Cerebellar nuclear complex (tissue), 1 donor: Measurements from ENCODE around the gene RABL3.
A peak's percentile ranks its signal among the peaks of the same experiment; 100 is the strongest.
"Not testable (repeated sequence)": the region's sequence is repeated elsewhere in the genome, so short reads cannot be mapped to it uniquely, and the experiment has no call there.

ENCODE experiments used
- DNase-seq, 2 experiments: peaks; one replicate each; lab custom pipeline; 2025; lab: John Stamatoyannopoulos, UW

Gene RABL3

DNA sequence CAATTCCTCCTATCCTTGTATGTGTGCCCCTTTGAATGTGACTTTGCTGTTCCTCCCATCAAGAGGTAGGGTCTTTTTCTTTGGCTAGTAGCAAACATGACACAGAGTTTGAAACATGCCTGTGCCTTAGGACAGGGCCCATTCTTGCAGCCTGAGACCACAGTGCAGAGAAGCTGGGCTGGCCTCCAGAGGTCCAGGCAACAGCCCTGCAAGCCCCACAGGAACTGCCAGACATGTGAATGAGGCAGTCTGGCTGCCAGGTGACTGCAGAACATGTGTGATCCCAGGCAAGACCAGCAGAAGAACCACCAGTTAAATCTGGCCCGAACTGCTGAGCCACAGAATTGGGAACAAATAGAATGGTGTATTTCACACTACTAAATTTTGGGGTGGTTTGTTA, 59.1 kb downstream of the RABL3 start:
- peak in 1 of 2 experiments; percentile 47 for DNase-seq

DNA sequence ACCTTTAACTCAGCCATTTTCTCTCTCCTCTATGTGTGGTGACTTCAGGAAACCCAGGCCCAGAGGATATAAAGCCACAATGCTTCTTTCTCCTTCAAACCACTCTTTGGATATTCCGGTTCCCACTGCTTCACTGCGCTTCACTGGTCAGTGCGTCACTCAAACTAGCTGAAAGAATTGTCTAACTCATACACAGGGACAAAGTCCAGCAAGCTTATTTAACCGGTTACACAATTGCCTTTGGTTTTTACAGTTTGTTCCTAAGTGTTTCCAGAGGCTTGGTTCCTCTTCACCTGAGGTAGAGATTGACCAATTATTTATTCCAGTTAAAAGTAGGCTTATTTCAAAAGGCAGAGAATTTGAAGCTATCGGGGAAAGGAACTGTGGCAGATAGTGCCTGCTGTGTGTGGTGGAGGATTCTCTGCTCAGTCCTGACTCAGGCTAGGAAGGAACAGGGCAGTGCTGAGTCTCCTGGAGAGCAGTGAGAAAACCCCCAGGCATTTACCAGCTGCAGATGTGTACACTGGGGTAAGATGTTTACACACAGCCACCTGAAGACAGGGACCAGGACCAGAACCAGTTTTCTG, 60.1 kb downstream of the RABL3 start, which contains the start of gene HGD:
TSS of gene HGD (minus strand) at position 145 of the 587 bp plus-strand sequence. CDS start at position 17, 128 bp downstream.
- no peak for DNase-seq

- DNase-seq, result no peak
Observed at GRCh38 chr3:120681506-120682038, 60.7 kb downstream of the RABL3 start.

DNA sequence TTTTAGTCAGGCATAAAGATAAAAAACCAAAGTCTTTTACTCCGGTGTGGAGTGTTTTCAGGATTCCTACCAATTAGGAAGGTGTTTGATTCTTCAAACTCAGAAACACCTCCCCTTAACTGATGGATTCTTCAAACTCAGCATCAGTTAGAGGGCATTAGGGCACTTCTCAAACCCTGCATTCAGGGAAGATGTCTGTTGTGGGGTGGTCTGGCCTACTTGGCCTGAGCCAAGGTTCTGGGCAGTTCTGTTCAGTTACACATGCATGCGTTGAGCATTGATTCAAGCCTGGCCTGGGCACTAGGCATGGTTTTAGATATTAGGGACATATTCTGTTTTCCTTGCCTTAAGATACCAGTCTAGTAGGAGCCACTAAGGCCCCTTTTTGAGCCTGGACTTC, 61.3 kb downstream of the RABL3 start:
- DNase-seq, result no peak

GRCh38 chr3:120680193-120680894, 62.0 kb downstream of the RABL3 start:
- DNase-seq, result no peak

- peak in 1 of 2 experiments; percentile 58 for DNase-seq
Observed at GRCh38 chr3:120678984-120679383, 63.3 kb downstream of the RABL3 start.

- DNase-seq, result peak in 1 of 2 experiments; percentile 35
Observed at GRCh38 chr3:120678331-120678947, 63.9 kb downstream of the RABL3 start.

- not testable (repeated sequence) for DNase-seq
Observed at GRCh38 chr3:120677193-120677592, 65.1 kb downstream of the RABL3 start.

DNA sequence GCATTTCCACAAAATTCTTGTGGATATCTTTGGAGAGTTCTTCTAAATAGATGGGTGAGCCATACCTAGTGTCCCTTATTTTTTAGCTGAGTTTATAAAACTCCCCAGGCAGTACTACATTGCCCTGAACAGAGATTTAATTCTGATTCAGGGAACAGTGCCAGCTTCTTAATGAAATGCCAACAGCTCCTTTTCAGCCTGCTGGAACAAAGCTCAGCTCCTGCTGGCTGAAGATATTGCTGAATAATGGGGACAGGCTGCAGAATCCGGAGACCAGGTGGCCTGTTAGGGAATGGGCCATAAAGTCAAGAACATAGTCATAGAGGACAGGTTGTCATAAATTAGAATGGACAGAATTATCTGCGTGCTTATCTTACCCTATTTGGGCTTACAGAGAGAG, 69.2 kb downstream of the RABL3 start:
- DNase-seq, result peak; percentile 89 to 98

- DNase-seq, result no peak
Observed at GRCh38 chr3:120670576-120670975, 71.7 kb downstream of the RABL3 start.

GRCh38 chr3:120664926-120665325, 77.4 kb downstream of the RABL3 start:
- no peak for DNase-seq

- no peak for DNase-seq
Observed at GRCh38 chr3:120661945-120662344, 80.4 kb downstream of the RABL3 start.

DNA sequence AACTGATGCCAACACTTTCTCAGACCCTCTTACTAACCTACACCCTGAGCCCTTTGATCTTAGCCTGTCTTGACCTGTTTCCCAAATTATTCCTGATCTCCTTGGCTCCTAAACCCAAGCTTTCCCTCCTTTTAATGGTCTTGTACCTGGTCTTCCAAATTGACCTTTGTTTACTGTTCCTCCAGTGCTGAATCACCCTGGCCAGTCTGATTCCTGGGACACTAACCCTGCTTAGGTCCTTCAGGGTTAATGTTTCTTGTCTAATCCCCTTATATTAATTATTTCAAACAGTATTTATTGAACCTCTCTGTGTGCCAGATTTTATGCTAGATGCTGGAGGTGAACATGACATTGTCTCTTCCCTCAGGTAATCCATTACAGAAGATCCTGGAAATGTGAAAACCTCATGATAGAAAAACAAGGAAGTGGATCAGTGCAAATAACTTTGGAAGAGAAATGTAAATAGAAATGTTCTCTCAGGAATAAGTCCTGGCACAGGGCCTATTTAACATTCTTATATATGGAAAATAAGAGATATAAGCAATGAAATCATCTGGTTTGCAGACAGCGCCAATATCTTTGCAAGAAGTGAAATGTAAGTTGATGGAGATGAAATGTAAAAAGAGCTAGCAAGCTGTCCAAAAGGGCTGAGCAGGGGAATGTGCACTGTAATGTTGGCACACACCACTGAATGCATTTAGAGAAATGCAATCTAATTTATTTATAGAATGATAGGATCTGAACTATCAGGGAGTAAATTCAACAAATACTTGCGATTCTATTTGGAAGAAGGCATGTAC, 81.0 kb downstream of the RABL3 start:
- DNase-seq, result no peak

DNA sequence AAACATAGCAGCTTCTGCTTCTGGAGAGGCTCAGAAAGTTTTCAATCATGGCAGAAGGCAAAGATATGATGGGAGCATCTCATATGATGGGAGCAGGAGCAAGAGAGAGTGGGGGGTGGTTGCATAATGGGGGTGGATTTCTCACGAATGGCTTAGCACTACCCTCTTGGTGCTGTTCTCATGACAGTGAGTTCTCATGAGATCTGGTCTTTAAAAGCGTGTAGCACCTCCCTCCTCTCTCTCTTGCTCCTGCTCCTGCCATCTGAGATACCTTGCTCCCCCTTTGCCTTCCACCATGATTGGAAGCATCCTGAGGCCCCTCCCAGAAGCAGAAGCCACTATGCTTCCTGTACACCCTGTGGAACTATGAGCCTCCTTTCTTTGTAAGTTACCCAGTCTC, 82.5 kb downstream of the RABL3 start:
- no peak for DNase-seq

GRCh38 chr3:120659285-120659684, 83.0 kb downstream of the RABL3 start:
- DNase-seq, result no peak

- peak in 1 of 2 experiments; percentile 6 for DNase-seq
Observed at GRCh38 chr3:120652896-120653545, 89.3 kb downstream of the RABL3 start.

DNA sequence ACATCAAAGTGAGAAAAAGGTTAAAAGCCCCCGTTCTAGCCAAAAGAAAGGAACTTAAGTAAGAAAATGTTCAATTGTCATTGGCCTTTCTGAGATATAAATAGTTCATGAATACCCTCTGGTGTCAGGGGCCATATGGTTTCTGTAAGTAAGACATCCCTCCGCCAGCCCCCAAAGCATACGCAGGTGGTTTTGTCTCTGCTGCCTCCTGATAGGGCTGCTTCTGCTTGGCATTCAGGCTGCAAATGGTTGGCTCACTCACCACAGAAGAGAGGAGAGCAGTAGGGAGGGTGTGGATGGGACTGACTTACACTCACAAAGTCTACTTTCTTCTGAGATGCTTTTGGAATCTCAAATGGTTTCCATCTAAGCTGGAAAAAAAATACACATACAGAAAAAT, 90.0 kb downstream of the RABL3 start:
- DNase-seq, result peak; percentile 28 to 62

DNA sequence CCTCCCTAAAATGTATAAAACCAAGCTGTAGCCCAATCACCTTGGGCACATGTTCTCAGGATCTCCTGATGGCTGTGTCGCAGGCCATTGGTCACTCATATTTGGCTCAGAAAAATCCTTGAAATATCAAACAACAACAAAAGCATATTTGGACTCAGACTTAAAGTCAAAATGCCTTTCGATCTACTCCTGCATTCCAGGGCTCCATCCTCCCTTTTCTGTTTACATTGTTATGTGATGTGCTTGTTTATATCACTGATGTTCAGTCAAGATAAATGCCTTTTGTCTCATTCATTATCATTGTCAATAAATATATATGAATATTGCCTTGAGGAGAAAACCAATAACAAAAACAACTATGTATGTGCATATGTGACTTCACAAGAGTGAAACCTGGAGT, 92.0 kb downstream of the RABL3 start:
- no peak for DNase-seq

GRCh38 chr3:120649830-120650233, 92.5 kb downstream of the RABL3 start:
- DNase-seq, result no peak

GRCh38 chr3:120648290-120648689, 94.0 kb downstream of the RABL3 start:
- DNase-seq, result no peak

- DNase-seq, result no peak
Observed at GRCh38 chr3:120646771-120647432, 95.4 kb downstream of the RABL3 start.
